Upper lobe of left lung (tissue), 6 donors: ENCODE data around the gene SMARCA1. TPM values are rescaled to one million over a fixed set of nuclear protein-coding genes. Genes with fewer than 3 reads are reported as not detected.

Experiments
- ATAC-seq, 2 donors: fragments of 200-7000 bp; cut with Tn5 transposase; one replicate each; pipeline ENCODE4 v1.9.1; 2022; ENCODE audit warnings: mild to moderate bottlenecking in 2 of 2, moderate library complexity in 2 of 2; ENCODE audit not compliant: low FRiP score in 2 of 2
- DNase-seq, 2 donors: peaks; one replicate each; pipeline ENCODE4 v3.0.0-alpha.2; 2019 to 2020
- H3K27ac ChIP-seq, 4 donors: fragments of 200-600 bp; sonication (generic); one replicate each; pipeline ENCODE4 v1.5.1; 2016 to 2019
- H3K27me3 ChIP-seq, 4 donors: fragments of 200-600 bp; sonication (generic); one replicate each; pipeline ENCODE4 v1.5.1; 2017 to 2019
- H3K36me3 ChIP-seq, 4 donors: fragments of 200-600 bp; sonication (generic); one replicate each; pipeline ENCODE4 v1.5.1; 2016 to 2019
- H3K4me1 ChIP-seq, 4 donors: fragments of 200-600 bp; sonication (generic); one replicate each; pipeline ENCODE4 v1.5.1; 2018 to 2019
- H3K4me3 ChIP-seq, 4 donors: fragments of 200-600 bp; sonication (generic); one replicate each; pipeline ENCODE4 v1.5.1; 2017 to 2019; ENCODE audit warnings: mild to moderate bottlenecking in 2 of 4, moderate library complexity in 1 of 4
- H3K9me3 ChIP-seq, 4 donors: fragments of 200-600 bp; sonication (generic); one replicate each; pipeline ENCODE4 v1.5.1; 2018 to 2019
- CTCF ChIP-seq, 6 experiments: fragments of 450-650 bp in 4 of 6; fragments of 200-600 bp in 2 of 6; sonication (generic) in 2 of 6; IDR thresholded peaks; one replicate each; pipeline ENCODE4 v1.5.1; 2016 to 2019; ENCODE audit warnings: antibody characterized with exemption in 6 of 6
- EP300 ChIP-seq, 4 donors: sonication (generic); formaldehyde crosslinking; IDR thresholded peaks; one replicate each; pipeline ENCODE4 v1.5.1; 2017; ENCODE audit warnings: antibody characterized with exemption in 4 of 4, control low read depth in 2 of 4
- POLR2A ChIP-seq, 4 donors: fragments of 450-650 bp; IDR thresholded peaks; one replicate each; pipeline ENCODE4 v1.5.1; 2016 to 2017; ENCODE audit warnings: antibody characterized with exemption in 4 of 4, mild to moderate bottlenecking in 2 of 4
- POLR2AphosphoS5 ChIP-seq, 2 donors: sonication (generic); formaldehyde crosslinking; IDR thresholded peaks; one replicate each; pipeline ENCODE4 v1.5.1; 2017; ENCODE audit warnings: antibody characterized with exemption in 2 of 2
- WGBS, 2 donors: methylation state at CpG; one replicate each; pipeline ENCODE4 v1.1.5; 2017 to 2018; 5-methylcytosine and 5-hydroxymethylcytosine counted together
- total RNA-seq, 6 donors: library from RNA; depleted of rRNA in 4 of 6; stranded (reverse); fragments of >200 nt in 4 of 6; gene quantifications; one replicate each; pipeline versions ENCODE4 v1.1.0 to v1.2.1, GENCODE V29; 2016 to 2021
- donor health status: DM: no; HTN: no; CAD: no; lungs with moderate emphysema.
- donor health status: DM: no; HTN: yes; CAD: no; lungs with severe emphysema.

Gene SMARCA1
- total RNA-seq, 6 donors from 2014 or later = 18.3 to 44.7 (median 29.5) TPM

GRCh38 chrX:129530410-129530809 lies 7.1 kb upstream of the SMARCA1 start:
- WGBS, 2 donors = 74 to 86% methylated on average over 5 of the region's 5 CpGs
- H3K36me3 ChIP-seq = no peaks in the 10 kb centered on the region
- TF ChIP-seq EP300 (IDR thresholded peaks at IDR 0.05) (no peak), POLR2AphosphoS5 (IDR thresholded peaks at IDR 0.05) (no peak)

GRCh38 chrX:129529685-129530281 lies 6.5 kb upstream of the SMARCA1 start:
- ATAC-seq (no peak), DNase-seq (no peak)
- no peaks in the 10 kb centered on the region for H3K4me1 ChIP-seq
- H3K27me3 ChIP-seq = no peaks in the 10 kb centered on the region
- H3K27ac ChIP-seq = no peak overlapping the region
- TF ChIP-seq EP300 (IDR thresholded peaks at IDR 0.05) (no peak), POLR2A (IDR thresholded peaks at IDR 0.05) (no peak), CTCF (IDR thresholded peaks at IDR 0.05) (no peak)
- H3K4me3 ChIP-seq = no peak overlapping the region
- H3K36me3 ChIP-seq = no peaks in the 10 kb centered on the region
- H3K9me3 ChIP-seq = no peaks in the 10 kb centered on the region
- WGBS, 2 donors = 55 to 74% methylated on average over 2 to 4 of the region's 4 CpGs

More at GRCh38 chrX:129530410-129530809, 7.1 kb upstream of the SMARCA1 start:
- no peak overlapping the region for H3K27ac ChIP-seq
- ATAC-seq (no peak), DNase-seq (no peak)
- H3K27me3 ChIP-seq = no peaks in the 10 kb centered on the region
- no peak overlapping the region for H3K4me3 ChIP-seq
- no peaks in the 10 kb centered on the region for H3K9me3 ChIP-seq
- H3K4me1 ChIP-seq = no peaks in the 10 kb centered on the region

- no peak for DNase-seq
- H3K9me3 ChIP-seq = no peaks in the 10 kb centered on the region
- no peaks in the 10 kb centered on the region for H3K36me3 ChIP-seq
- peaks cover 0 to 4% (median 0%) of the 10 kb centered on the region in 4 donors for H3K27me3 ChIP-seq
- TF ChIP-seq EP300 (IDR thresholded peaks at IDR 0.05) (no peak), POLR2AphosphoS5 (IDR thresholded peaks at IDR 0.05) (no peak), CTCF (IDR thresholded peaks at IDR 0.05) (no peak), POLR2A (IDR thresholded peaks at IDR 0.05) (no peak)
- 46 to 54% methylated on average over 3 of the region's 3 CpGs for WGBS, 2 donors
- H3K4me3 ChIP-seq = no peak overlapping the region
- H3K4me1 ChIP-seq = peaks cover 0 to 10% (median 0%) of the 10 kb centered on the region in 4 donors
- H3K27ac ChIP-seq = no peak overlapping the region
- no peak for ATAC-seq
These were observed 2.6 kb upstream of the SMARCA1 start for GRCh38 chrX:129525896-129526295.

- Histone ChIP-seq H3K4me3 (no peak overlapping the region), H3K9me3 (no peaks in the 10 kb centered on the region), H3K27ac (no peak overlapping the region), H3K36me3 (no peaks in the 10 kb centered on the region), H3K27me3 (peaks cover 0 to 4% (median 0%) of the 10 kb centered on the region in 4 donors), H3K4me1 (peaks cover 0 to 10% (median 0%) of the 10 kb centered on the region in 4 donors)
- WGBS, 2 donors = 38 to 42% methylated on average over 4 of the region's 4 CpGs
- ATAC-seq (no peak), DNase-seq (no peak)
- TF ChIP-seq CTCF (IDR thresholded peaks at IDR 0.05) (no peak), POLR2A (IDR thresholded peaks at IDR 0.05) (no peak), POLR2AphosphoS5 (IDR thresholded peaks at IDR 0.05) (no peak), EP300 (IDR thresholded peaks at IDR 0.05) (no peak)
These were observed 1.9 kb upstream of the SMARCA1 start for GRCh38 chrX:129525162-129525561.

- ATAC-seq (no peak), DNase-seq (no peak)
- WGBS, 2 donors = 69 to 80% methylated on average over 3 of the region's 3 CpGs
- peaks cover 0 to 10% (median 0%) of the 10 kb centered on the region in 4 donors for H3K4me1 ChIP-seq
- TF ChIP-seq POLR2A (IDR thresholded peaks at IDR 0.05) (no peak), CTCF (IDR thresholded peaks at IDR 0.05) (no peak), EP300 (IDR thresholded peaks at IDR 0.05) (no peak), POLR2AphosphoS5 (IDR thresholded peaks at IDR 0.05) (no peak)
- no peak overlapping the region for H3K4me3 ChIP-seq
- H3K36me3 ChIP-seq = no peaks in the 10 kb centered on the region
- H3K9me3 ChIP-seq = no peaks in the 10 kb centered on the region
- peaks cover 0 to 4% (median 0%) of the 10 kb centered on the region in 4 donors for H3K27me3 ChIP-seq
- H3K27ac ChIP-seq = no peak overlapping the region
These were observed 1.1 kb upstream of the SMARCA1 start for GRCh38 chrX:129524250-129524850.
